ENCODE results near the gene PGLYRP3.

The PGLYRP3 gene

GRCh38 chr1:153354515-153355193, 41.9 kb upstream of the PGLYRP3 start:
- TF ChIP-seq GATA3 (IDR thresholded peaks at IDR 0.05; ENCODE audit: low read depth, low read length) (no peak), GATA2 (IDR thresholded peaks at IDR 0.05; ENCODE audit: low read depth, low read length) (no peak)

GRCh38 chr1:153353226-153353947, 40.6 kb upstream of the PGLYRP3 start:
- TF ChIP-seq GATA3 (IDR thresholded peaks at IDR 0.05; ENCODE audit: low read depth, low read length) (no peak), GATA2 (IDR thresholded peaks at IDR 0.05; ENCODE audit: low read depth, low read length) (no peak)

GRCh38 chr1:153352523-153352922, 39.8 kb upstream of the PGLYRP3 start:
- TF ChIP-seq GATA2 (IDR thresholded peaks at IDR 0.05; ENCODE audit: low read depth, low read length) (no peak), GATA3 (IDR thresholded peaks at IDR 0.05; ENCODE audit: low read depth, low read length) (no peak)

- no peak for TF ChIP-seq GATA3 (IDR thresholded peaks at IDR 0.05; ENCODE audit: low read depth, low read length)
- TF ChIP-seq GATA2 (IDR thresholded peaks at IDR 0.05; ENCODE audit: low read depth, low read length): no peak
These were observed 37.7 kb upstream of the PGLYRP3 start for GRCh38 chr1:153350321-153350957.

- TF ChIP-seq GATA2 (IDR thresholded peaks at IDR 0.05; ENCODE audit: low read depth, low read length) (no peak), GATA3 (IDR thresholded peaks at IDR 0.05; ENCODE audit: low read depth, low read length) (no peak)
These were observed 36.9 kb upstream of the PGLYRP3 start for GRCh38 chr1:153349363-153350320.

GRCh38 chr1:153348511-153349362, 36.0 kb upstream of the PGLYRP3 start, which contains the start of gene PGLYRP4:
TSS of gene PGLYRP4 (minus strand) at chr1:153348841. CDS start at chr1:153347932, 909 bp downstream.
- no peak for TF ChIP-seq GATA3 (IDR thresholded peaks at IDR 0.05; ENCODE audit: low read depth, low read length)
- no peak for TF ChIP-seq GATA2 (IDR thresholded peaks at IDR 0.05; ENCODE audit: low read depth, low read length)

- TF ChIP-seq GATA2 (IDR thresholded peaks at IDR 0.05; ENCODE audit: low read depth, low read length) (no peak), GATA3 (IDR thresholded peaks at IDR 0.05; ENCODE audit: low read depth, low read length) (no peak)
These were observed 35.1 kb upstream of the PGLYRP3 start for GRCh38 chr1:153347856-153348255.

GRCh38 chr1:153346077-153346723, 33.4 kb upstream of the PGLYRP3 start:
- TF ChIP-seq GATA3 (IDR thresholded peaks at IDR 0.05; ENCODE audit: low read depth, low read length) (no peak), GATA2 (IDR thresholded peaks at IDR 0.05; ENCODE audit: low read depth, low read length) (no peak)

GRCh38 chr1:153345187-153346076, 32.7 kb upstream of the PGLYRP3 start:
- TF ChIP-seq GATA2 (IDR thresholded peaks at IDR 0.05; ENCODE audit: low read depth, low read length): no peak
- TF ChIP-seq GATA3 (IDR thresholded peaks at IDR 0.05; ENCODE audit: low read depth, low read length): no peak

- no peak for TF ChIP-seq GATA3 (IDR thresholded peaks at IDR 0.05; ENCODE audit: low read depth, low read length)
- TF ChIP-seq GATA2 (IDR thresholded peaks at IDR 0.05; ENCODE audit: low read depth, low read length): no peak
These were observed 31.9 kb upstream of the PGLYRP3 start for GRCh38 chr1:153344718-153345025.

GRCh38 chr1:153343811-153344717, 31.3 kb upstream of the PGLYRP3 start:
- no peak for TF ChIP-seq GATA3 (IDR thresholded peaks at IDR 0.05; ENCODE audit: low read depth, low read length)
- TF ChIP-seq GATA2 (IDR thresholded peaks at IDR 0.05; ENCODE audit: low read depth, low read length): no peak

Measured in SH-SY5Y (cell line).